ENCODE data around the gene TNFRSF8. TPM values are rescaled to one million over a fixed set of nuclear protein-coding genes. Genes with fewer than 3 reads are reported as not detected.

TNFRSF8 gene
- total RNA-seq, 1 experiment from 2014 or later = not detected

- POLR2A ChIA-PET (ENCODE audit: low non-redundant PET) = no interaction called here
- Histone ChIP-seq H3K36me3 (ENCODE audit: insufficient read depth, low read length, poor library complexity, severe bottlenecking) (peaks cover 27% of the 10 kb centered on the region), H3K4me3 (ENCODE audit: low read depth, low read length, poor library complexity, severe bottlenecking) (no peak overlapping the region), H3K4me1 (ENCODE audit: insufficient read depth, low read length, poor library complexity, severe bottlenecking) (no peaks in the 10 kb centered on the region), H3K27me3 (replicated peaks; ENCODE audit: insufficient read depth, low read depth, low read length, poor library complexity) (no peaks in the 10 kb centered on the region), H3K9me3 (ENCODE audit: low read depth, low read length, poor library complexity, severe bottlenecking) (no peaks in the 10 kb centered on the region), H3K27ac (ENCODE audit: low read depth, low read length, poor library complexity, severe bottlenecking) (no peak overlapping the region)
- CTCF ChIA-PET = no interaction called here
- DNase-seq (ENCODE audit: low spot score) = no peak
- BruUV-seq (replicated peaks) = no TSS peak
- TF ChIP-seq EZH2 (IDR thresholded peaks at IDR 0.05; ENCODE audit: borderline replicate concordance, low read depth, low read length, poor library complexity, severe bottlenecking) = no peak
- no peak for TF ChIP-seq CTCF (conservative IDR thresholded peaks at IDR 0.05; ENCODE audit: low read depth, low read length)
- intact Hi-C loops (cut with micrococcal nuclease; ENCODE audit: unreplicated experiment) = no loop called here
Observed at GRCh38 chr1:12026586-12026985, 36.5 kb upstream of the TNFRSF8 start.

GRCh38 chr1:12028248-12028647 lies 34.9 kb upstream of the TNFRSF8 start:
- DNase-seq (ENCODE audit: low spot score) = no peak
- intact Hi-C loops (cut with micrococcal nuclease; ENCODE audit: unreplicated experiment) = no loop called here
- POLR2A ChIA-PET (ENCODE audit: low non-redundant PET) = no interaction called here
- CTCF ChIA-PET = interaction anchor here (0.6 kb wide), 1 partner anchor 24 kb away, joined by 3 read pairs; no protein-coding TSS in a partner anchor
- BruUV-seq (replicated peaks) = no TSS peak
- H3K36me3 ChIP-seq (ENCODE audit: insufficient read depth, low read length, poor library complexity, severe bottlenecking) = peaks cover 23% of the 10 kb centered on the region
- no peaks in the 10 kb centered on the region for H3K9me3 ChIP-seq (ENCODE audit: low read depth, low read length, poor library complexity, severe bottlenecking)
- no peaks in the 10 kb centered on the region for H3K27me3 ChIP-seq (replicated peaks; ENCODE audit: insufficient read depth, low read depth, low read length, poor library complexity)
- TF ChIP-seq EZH2 (IDR thresholded peaks at IDR 0.05; ENCODE audit: borderline replicate concordance, low read depth, low read length, poor library complexity, severe bottlenecking) (no peak), CTCF (conservative IDR thresholded peaks at IDR 0.05; ENCODE audit: low read depth, low read length) (no peak)
- no peak overlapping the region for H3K4me3 ChIP-seq (ENCODE audit: low read depth, low read length, poor library complexity, severe bottlenecking)
- no peaks in the 10 kb centered on the region for H3K4me1 ChIP-seq (ENCODE audit: insufficient read depth, low read length, poor library complexity, severe bottlenecking)
- no peak overlapping the region for H3K27ac ChIP-seq (ENCODE audit: low read depth, low read length, poor library complexity, severe bottlenecking)

GRCh38 chr1:12028957-12029511 lies 34.1 kb upstream of the TNFRSF8 start:
- no peak for DNase-seq (ENCODE audit: low spot score)
- TF ChIP-seq EZH2 (IDR thresholded peaks at IDR 0.05; ENCODE audit: borderline replicate concordance, low read depth, low read length, poor library complexity, severe bottlenecking) = no peak
- TF ChIP-seq CTCF (conservative IDR thresholded peaks at IDR 0.05; ENCODE audit: low read depth, low read length) = no peak
- Histone ChIP-seq H3K27me3 (replicated peaks; ENCODE audit: insufficient read depth, low read depth, low read length, poor library complexity) (no peaks in the 10 kb centered on the region), H3K27ac (ENCODE audit: low read depth, low read length, poor library complexity, severe bottlenecking) (no peak overlapping the region), H3K4me3 (ENCODE audit: low read depth, low read length, poor library complexity, severe bottlenecking) (no peak overlapping the region), H3K36me3 (ENCODE audit: insufficient read depth, low read length, poor library complexity, severe bottlenecking) (peaks cover 23% of the 10 kb centered on the region), H3K9me3 (ENCODE audit: low read depth, low read length, poor library complexity, severe bottlenecking) (no peaks in the 10 kb centered on the region), H3K4me1 (ENCODE audit: insufficient read depth, low read length, poor library complexity, severe bottlenecking) (no peaks in the 10 kb centered on the region)
- intact Hi-C loops (cut with micrococcal nuclease; ENCODE audit: unreplicated experiment) = no loop called here
- CTCF ChIA-PET = interaction anchor here (0.6 kb wide), 1 partner anchor 23 kb away, joined by 3 read pairs; no protein-coding TSS in a partner anchor
- no TSS peak for BruUV-seq (replicated peaks)
- POLR2A ChIA-PET (ENCODE audit: low non-redundant PET) = no interaction called here
